Adrenal gland (tissue), 5 donors: ENCODE data around the gene DLGAP5.

Experiments
- CTCF ChIP-seq, 6 experiments: fragments of 450-650 bp in 4 of 6; fragments of 200-600 bp in 2 of 6; sonication (generic) in 1 of 6; IDR thresholded peaks; 1 replicate in 5 of 6; 2 replicates in 1 of 6; pipeline versions ENCODE4 v1.5.1 to v1.8.0; 2016 to 2021; ENCODE audit warnings: antibody characterized with exemption in 6 of 6, mild to moderate bottlenecking in 2 of 6, moderate library complexity in 1 of 6
- POLR2A ChIP-seq, 2 donors: fragments of 450-650 bp; IDR thresholded peaks; one replicate each; pipeline ENCODE4 v1.6.1; 2017; ENCODE audit warnings: antibody characterized with exemption in 2 of 2, mild to moderate bottlenecking in 2 of 2, moderate library complexity in 1 of 2
- donor health status: DM: no; HTN: no; CAD: no.

GRCh38 chr14:55207832-55208231, 16.4 kb upstream of the DLGAP5 start:
- TF ChIP-seq CTCF (IDR thresholded peaks at IDR 0.05) = no peak
- no peak for TF ChIP-seq POLR2A (IDR thresholded peaks at IDR 0.05)
